NB4 (cell line): ENCODE measurements around the gene PIK3CA.

Experiments
- CTCF ChIP-seq: IDR thresholded peaks from one replicate; pipeline ENCODE4 v1.5.1; 2012; ENCODE audit warnings: low read depth, low read length
- POLR2A ChIP-seq: IDR thresholded peaks from 2 replicates; pipeline ENCODE4 v1.6.1; 2011; ENCODE audit warnings: mild to moderate bottlenecking; ENCODE audit not compliant: insufficient read length; ENCODE audit errors: extremely low read depth

- TF ChIP-seq CTCF (no peak), POLR2A (no peak)
Observed at GRCh38 chr3:179107617-179108016, 40.5 kb upstream of the PIK3CA start.
